Measurements from ENCODE around the gene MALRD1. TPM values are rescaled to one million over a fixed set of nuclear protein-coding genes. Genes with fewer than 3 reads are reported as not detected.

Gene MALRD1
- total and polyA plus RNA-seq, 4 donors = 0.17 to 17.9 (median 4.1) TPM

DNA sequence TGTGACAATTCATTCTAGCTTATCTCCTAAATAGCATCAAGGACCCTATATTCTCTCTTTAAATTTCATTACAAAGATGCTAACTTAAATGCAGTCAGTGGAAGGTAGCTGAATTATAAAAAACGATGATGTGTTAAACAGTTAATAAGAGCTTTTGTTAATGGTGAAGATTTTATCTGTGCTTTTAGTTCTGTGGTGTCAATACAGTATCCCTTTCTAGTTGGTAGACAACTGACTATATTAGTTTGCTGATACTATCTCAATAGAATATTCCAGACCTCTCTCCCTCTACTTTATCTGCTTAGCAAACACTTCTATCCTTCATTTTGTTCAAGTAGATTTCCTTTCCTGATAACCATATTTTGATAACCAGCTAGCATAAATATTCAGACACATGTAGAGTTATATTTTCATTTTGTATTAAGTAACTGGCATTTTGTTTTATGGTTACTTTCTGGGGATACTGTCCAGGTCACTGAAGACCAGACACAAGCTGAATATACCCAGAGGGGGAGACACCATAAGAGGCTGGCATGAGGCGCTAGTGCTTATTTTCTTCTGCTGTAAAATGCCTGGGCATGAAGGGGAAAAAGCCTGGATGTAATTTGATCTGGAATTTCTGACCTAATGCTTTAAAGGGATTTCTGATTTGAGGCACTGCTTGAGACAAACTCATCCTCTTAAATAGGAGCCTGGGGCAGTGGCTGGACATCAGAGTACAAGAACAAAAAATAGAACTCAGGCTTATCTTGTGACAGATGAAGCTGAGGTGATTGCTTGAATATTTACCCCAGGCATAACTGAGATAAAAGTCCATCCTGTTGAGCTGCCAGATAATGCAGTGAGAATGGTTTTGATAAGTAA lies 197.5 kb downstream of the MALRD1 start:
- WGBS, 2 donors = 76 to 78% methylated on average over 2 of the region's 2 CpGs
- ATAC-seq (ENCODE audit: insufficient read depth, low FRiP score) = no peak
- no peaks in the 10 kb centered on the region for H3K27me3 ChIP-seq (ENCODE audit: control insufficient read depth in 3 of 3, insufficient read depth in 3 of 3, low read length in 2 of 3)

DNA sequence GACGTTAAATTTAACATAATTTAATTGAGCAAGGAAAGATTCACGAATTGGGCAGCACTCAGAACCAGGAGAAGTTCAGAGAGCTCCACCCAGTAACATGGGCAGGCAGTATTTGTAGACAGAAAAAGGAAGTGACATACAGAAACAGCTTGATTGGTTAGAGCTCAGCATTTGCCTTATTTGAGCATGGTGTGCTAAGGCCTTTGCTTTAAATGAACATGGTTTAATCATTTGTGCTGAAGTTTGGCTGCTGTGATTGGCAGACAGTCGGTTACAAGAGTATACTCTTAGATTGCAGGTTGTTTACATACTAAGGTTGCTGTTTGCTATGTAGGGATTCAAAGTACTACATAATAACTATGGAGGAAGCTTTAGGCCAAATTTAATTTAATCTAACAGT lies 199.2 kb downstream of the MALRD1 start:
- TF ChIP-seq, protein P1, sequence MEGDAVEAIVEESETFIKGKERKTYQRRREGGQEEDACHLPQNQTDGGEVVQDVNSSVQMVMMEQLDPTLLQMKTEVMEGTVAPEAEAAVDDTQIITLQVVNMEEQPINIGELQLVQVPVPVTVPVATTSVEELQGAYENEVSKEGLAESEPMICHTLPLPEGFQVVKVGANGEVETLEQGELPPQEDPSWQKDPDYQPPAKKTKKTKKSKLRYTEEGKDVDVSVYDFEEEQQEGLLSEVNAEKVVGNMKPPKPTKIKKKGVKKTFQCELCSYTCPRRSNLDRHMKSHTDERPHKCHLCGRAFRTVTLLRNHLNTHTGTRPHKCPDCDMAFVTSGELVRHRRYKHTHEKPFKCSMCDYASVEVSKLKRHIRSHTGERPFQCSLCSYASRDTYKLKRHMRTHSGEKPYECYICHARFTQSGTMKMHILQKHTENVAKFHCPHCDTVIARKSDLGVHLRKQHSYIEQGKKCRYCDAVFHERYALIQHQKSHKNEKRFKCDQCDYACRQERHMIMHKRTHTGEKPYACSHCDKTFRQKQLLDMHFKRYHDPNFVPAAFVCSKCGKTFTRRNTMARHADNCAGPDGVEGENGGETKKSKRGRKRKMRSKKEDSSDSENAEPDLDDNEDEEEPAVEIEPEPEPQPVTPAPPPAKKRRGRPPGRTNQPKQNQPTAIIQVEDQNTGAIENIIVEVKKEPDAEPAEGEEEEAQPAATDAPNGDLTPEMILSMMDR (IDR thresholded peaks at IDR 0.05; ENCODE audit: control extremely low read depth, extremely low read depth) = no peak
- Histone ChIP-seq H3K27ac (ENCODE audit: low read depth in 1 of 2, low read length in 1 of 2) (no peak overlapping the region), H3K4me1 (ENCODE audit: control insufficient read depth in 5 of 5, insufficient read depth in 5 of 5, low read length in 5 of 5) (peaks cover 0 to 38% (median 0%) of the 10 kb centered on the region in 5 donors), H3K4me3 (no peak overlapping the region), H3K27me3 (ENCODE audit: control insufficient read depth in 3 of 3, insufficient read depth in 3 of 3, low read length in 2 of 3) (no peaks in the 10 kb centered on the region), H3K9me3 (ENCODE audit: control insufficient read depth in 4 of 4, insufficient read depth in 3 of 4, low read length in 3 of 4) (peaks cover 0 to 2% (median 0%) of the 10 kb centered on the region in 4 donors), H3K9ac (ENCODE audit: insufficient read depth in 1 of 2, low read length in 2 of 2) (no peak overlapping the region), H3K36me3 (ENCODE audit: control insufficient read depth in 4 of 4, insufficient read depth in 4 of 4, low read length in 4 of 4) (no peaks in the 10 kb centered on the region)
- ATAC-seq (ENCODE audit: insufficient read depth, low FRiP score) = no peak
- 82 to 83% methylated on average over 3 of the region's 3 CpGs for WGBS, 2 donors
- DNase-seq = no peak

More for the DNA sequence above, 197.5 kb downstream of the MALRD1 start:
- TF ChIP-seq, protein P1 (IDR thresholded peaks at IDR 0.05; ENCODE audit: control extremely low read depth, extremely low read depth) = no peak
- DNase-seq = no peak
- H3K27ac ChIP-seq (ENCODE audit: low read depth in 1 of 2, low read length in 1 of 2) = no peak overlapping the region
- H3K36me3 ChIP-seq (ENCODE audit: control insufficient read depth in 4 of 4, insufficient read depth in 4 of 4, low read length in 4 of 4) = no peaks in the 10 kb centered on the region
- H3K4me3 ChIP-seq = no peak overlapping the region
- peaks cover 0 to 2% (median 0%) of the 10 kb centered on the region in 4 donors for H3K9me3 ChIP-seq (ENCODE audit: control insufficient read depth in 4 of 4, insufficient read depth in 3 of 4, low read length in 3 of 4)
- no peak overlapping the region for H3K9ac ChIP-seq (ENCODE audit: insufficient read depth in 1 of 2, low read length in 2 of 2)
- peaks cover 0 to 20% (median 0%) of the 10 kb centered on the region in 5 donors for H3K4me1 ChIP-seq (ENCODE audit: control insufficient read depth in 5 of 5, insufficient read depth in 5 of 5, low read length in 5 of 5)

DNA sequence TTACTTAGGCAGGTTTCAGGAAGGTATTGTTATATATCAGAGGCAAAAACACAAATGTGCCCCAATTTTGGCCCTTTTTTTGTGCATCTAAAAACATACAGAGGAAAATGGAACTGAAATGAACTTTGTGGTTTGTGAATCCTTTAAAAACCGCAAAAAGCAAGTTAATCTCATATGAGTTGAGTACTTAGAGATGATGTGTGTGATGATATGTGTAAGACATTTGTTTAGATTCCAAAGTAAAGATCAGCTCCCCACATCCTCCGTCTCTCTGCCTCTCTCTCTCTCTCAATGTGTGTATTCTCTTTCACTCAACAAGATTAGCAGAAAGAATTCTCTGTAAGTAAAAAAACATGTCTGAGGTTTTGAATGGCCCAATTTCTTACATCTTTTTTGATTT lies 201.9 kb downstream of the MALRD1 start:
- H3K9ac ChIP-seq (ENCODE audit: insufficient read depth in 1 of 2, low read length in 2 of 2) = no peak overlapping the region
- no peak overlapping the region for H3K4me3 ChIP-seq
- H3K27me3 ChIP-seq (ENCODE audit: control insufficient read depth in 3 of 3, insufficient read depth in 3 of 3, low read length in 2 of 3) = no peaks in the 10 kb centered on the region
- no peaks in the 10 kb centered on the region for H3K9me3 ChIP-seq (ENCODE audit: control insufficient read depth in 4 of 4, insufficient read depth in 3 of 4, low read length in 3 of 4)
- DNase-seq (peak in 2 of 3 donors; percentile 68 to 84), ATAC-seq (ENCODE audit: insufficient read depth, low FRiP score) (no peak)
- H3K4me1 ChIP-seq (ENCODE audit: control insufficient read depth in 5 of 5, insufficient read depth in 5 of 5, low read length in 5 of 5) = peaks cover 0 to 42% (median 0%) of the 10 kb centered on the region in 5 donors
- no peak overlapping the region for H3K27ac ChIP-seq (ENCODE audit: low read depth in 1 of 2, low read length in 1 of 2)
- TF ChIP-seq, protein P1 (IDR thresholded peaks at IDR 0.05; ENCODE audit: control extremely low read depth, extremely low read depth) = no peak
- H3K36me3 ChIP-seq (ENCODE audit: control insufficient read depth in 4 of 4, insufficient read depth in 4 of 4, low read length in 4 of 4) = no peaks in the 10 kb centered on the region
- WGBS, 2 donors = 55 to 64% methylated on average over 2 of the region's 2 CpGs
